HG02642 (cell line): Measurements from ENCODE around the gene ADAMTS4.

Source experiments
- ATAC-seq: cut with Tn5 transposase; IDR thresholded peaks from one replicate; pipeline ENCODE4 v1.9.1; 2021; ENCODE audit warnings: mild to moderate bottlenecking; ENCODE audit not compliant: unreplicated experiment, poor library complexity

ADAMTS4 gene

DNA sequence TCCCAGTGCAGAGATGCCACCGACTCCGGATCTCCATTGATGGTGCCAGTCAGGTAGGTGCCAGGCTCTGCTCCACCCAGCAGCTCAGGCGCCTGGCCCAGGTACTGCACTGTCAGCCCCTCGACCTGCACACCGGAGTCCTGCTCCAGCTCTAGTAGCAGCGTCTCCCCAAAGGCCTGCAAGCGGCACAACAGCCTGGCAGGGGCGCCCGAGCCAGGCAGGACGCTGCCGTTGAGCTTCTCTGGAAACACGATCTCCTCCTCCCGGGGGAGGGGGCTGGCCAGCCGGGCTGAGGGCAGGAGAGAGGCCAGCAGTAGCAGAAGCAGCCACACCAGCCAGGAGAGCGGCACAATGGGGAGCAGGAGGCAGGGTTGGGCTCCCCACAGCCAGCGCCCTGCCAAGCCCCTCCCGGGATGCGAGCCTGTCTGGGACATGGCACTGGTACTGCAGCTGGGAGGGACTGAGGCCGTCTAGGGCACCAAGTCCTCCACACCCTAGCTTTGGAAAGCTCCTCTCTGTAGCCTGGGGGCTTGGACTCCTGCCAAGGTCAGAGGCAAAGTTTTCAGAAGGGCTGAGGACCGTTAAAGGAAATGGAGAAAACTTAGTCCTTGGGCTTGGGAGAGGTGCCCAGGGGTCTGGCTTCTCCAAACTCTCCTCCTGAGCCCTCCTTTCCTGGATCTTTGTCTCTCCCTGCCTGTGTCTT, 509 bp downstream of the ADAMTS4 start:
- no peak for ATAC-seq

DNA sequence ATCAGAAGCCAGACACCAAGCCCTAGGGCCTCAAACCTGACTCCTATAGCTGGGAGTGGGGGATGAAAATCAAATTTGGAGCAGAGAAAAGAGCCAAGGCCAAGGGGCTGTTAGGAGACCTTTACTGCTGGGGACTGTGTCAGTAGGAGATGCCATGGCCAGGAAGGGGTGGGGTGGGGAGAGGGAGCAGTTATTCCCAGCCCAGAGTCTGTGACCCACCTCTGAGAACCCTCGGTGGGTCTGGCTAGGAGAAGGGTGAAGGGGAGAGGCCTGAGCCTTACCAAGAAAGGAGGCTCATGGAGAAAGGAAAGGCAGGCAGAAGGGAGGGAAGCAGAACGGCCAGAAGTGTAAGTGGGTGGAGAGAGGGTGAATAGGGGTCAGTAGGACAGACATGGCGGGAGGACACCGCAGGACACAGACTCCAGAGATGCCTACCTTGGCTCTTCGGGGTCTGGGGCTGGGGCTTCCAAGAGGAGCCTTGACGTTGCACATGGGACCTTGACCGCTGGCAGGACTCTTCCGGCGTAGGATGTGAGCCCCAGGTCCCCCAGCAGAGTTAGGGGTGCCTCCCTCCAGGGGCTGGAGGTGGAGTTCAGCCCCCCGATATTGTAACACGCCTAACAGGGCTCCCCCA, 1.2 kb downstream of the ADAMTS4 start:
- no peak for ATAC-seq

DNA sequence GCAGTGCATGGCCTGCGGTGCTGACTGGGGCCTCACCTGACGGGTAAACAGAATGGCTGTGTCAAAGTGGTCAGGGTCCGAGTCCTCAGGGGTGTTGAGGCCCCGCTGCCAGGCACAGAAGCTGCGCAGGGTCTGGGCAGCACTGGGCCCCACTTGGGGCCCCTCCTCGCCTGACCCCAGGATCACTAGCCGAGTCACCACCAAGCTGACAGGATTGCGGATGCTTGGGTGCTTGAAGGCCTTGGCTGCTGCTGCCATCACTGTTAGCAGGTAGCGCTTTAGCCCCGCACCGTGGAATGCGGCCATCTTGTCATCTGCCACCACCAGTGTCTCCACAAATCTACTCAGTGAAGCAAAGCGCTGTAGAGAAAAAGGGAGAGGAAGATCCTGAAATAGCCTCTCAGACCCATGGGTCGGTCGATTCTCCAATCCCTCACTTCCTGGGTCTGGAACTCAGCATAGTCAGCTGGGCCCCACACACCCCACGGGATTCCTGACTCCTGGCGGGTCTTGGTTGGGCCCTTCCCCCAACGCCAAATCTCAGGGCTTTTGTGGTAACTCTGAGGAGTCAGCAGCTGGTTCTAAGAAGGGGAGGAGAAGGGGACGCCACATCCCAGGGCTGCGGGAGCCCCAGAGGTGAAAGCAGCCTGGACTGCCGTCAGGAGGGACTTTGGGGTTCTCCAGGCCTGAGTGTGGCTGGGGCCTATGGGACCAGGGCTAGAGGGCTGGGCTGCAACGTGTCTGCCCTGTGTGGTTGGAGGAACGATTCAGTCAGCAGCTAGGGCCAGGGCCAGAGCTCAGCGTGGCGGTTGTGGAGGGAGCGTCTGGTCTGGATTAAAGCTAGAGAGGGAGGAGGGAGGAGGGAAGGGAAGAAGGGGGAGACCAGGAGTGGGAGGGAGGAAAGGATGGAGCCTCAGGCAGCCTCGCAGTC, 2.1 kb downstream of the ADAMTS4 start:
- no peak for ATAC-seq

DNA sequence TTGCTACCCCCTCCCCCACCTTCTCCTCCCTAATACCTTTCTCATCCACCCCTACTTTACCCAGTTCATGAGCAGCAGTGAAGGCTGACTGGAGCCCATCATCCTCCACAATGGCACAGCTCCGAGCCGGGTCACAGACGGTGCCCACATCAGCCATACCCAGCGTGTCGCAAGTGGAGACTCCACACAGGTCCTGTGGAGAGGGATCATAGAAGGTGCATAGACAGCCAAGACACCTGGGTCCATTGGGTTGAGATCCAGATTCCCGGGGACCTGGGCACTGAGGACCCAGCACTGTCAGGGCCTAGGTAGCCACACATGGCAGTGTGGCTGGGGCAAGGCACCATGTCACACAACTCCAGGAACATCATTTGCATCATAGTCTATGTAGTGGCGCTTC, 2.7 kb downstream of the ADAMTS4 start:
- no peak for ATAC-seq

DNA sequence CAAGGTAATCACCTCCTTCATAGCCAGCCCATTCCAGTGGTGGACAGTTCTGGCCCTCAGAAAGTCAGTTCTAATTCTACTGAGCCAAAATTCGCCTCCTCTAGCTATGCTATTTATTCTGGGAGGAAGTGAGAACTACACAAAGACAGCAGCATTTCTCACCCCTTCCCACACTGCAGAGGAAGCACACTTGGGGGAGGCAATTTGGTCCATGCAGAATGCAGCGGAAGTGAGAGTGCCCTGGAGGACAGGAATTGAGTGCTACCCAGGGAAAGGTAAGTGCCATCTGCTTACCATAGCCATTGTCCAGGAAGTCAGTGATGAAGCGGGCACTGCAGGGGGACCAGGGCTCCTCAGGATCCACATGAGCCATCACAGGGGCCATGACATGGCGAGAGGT, 3.7 kb downstream of the ADAMTS4 start:
- ATAC-seq = no peak

DNA sequence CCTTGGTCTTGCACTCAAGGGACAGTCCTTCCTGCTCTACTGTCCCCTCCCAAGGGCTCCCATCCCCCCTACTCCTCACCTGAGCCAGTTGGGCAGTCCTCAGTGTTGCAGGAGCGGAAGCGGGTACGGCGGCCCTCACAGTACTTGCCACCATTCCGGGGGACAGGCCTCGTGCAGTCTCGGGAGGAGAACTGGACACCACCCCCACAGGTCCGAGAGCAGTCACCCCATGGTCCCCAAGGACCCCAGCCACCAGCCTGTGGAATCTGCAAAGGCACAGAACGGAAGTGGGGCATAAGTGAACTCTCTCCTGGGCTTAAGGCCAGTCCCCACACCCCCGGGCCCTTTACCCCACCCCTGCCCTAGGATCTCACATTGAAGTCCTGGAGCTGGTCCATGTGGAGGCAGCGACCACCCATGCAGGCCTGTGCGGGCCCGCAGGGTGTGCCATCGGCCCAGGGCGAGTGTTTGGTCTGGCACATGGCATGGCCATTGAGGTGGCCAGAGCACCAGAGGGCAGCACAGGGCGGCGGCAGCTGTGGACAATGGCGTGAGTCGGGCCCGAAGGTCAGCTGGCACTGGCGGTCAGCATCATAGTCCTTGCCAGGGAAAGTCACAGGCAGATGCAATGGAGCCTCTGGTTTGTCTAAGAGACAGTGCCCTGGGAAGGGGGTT, 5.2 kb downstream of the ADAMTS4 start:
- ATAC-seq = no peak

DNA sequence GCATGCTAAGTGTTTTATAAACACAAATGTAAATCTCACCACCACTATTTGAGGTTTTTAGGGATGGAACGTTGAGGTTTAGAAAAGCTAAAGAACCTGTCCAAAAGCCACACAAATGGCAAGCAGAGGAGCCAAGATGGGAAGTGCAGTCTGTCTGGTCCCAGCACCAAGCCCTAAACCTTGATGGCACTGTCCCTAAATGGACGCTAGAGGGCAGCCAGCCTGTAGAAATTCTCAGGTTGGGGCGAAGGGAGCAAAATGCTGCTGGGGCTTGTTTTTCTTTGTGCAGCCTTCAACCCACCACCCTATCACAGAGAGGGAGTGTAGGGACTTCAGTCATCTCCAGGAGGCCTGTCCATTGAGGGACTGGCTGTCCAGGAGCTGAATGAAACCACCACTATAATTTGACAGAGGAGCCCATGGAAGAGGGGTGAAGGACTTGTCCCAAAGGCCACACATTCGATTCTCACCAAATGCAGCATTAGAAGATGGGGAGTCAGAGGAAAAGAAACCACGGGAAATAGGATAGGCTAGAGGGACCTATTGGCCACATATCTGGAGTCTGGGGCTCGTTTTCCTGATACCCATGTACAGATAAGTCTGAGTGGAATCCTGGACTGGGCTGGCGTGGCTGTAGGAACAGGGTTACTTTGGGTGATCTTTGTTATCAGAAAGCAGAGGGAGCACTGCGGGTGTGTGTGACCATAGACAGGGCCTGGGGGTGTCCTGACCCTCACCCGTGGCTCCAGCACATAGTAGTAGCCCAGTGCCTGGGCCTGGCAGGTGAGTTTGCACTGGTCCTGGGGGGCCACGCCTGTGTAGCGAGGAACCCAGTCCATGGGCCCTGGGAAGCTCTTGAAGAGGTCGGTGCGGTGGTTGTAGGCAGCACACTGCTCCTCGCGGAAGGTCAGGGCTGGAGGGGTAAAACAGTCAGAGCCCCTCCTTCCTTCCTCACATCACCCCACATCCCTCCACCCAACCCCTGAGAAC, 6.1 kb downstream of the ADAMTS4 start:
- ATAC-seq = peak; percentile 68

DNA sequence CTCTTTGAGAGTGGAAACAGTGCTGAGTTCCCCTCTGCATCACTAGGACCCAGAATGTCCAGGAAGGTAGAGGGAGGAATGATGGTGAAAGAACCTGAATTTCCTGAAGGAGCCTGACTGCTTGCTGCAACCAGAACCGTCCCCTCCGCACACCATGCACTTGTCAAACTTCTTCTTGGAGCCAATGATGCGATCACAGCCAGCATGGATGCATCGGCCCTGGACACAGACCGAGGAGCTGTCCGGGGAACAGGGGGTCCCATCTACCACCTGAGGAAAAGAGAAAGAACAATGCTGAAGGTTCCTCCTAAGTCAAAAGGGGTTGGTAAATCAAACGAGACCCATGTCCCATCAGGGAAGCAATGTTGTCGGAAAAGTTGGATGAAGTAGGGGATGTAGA, 6.9 kb downstream of the ADAMTS4 start:
- ATAC-seq = no peak

DNA sequence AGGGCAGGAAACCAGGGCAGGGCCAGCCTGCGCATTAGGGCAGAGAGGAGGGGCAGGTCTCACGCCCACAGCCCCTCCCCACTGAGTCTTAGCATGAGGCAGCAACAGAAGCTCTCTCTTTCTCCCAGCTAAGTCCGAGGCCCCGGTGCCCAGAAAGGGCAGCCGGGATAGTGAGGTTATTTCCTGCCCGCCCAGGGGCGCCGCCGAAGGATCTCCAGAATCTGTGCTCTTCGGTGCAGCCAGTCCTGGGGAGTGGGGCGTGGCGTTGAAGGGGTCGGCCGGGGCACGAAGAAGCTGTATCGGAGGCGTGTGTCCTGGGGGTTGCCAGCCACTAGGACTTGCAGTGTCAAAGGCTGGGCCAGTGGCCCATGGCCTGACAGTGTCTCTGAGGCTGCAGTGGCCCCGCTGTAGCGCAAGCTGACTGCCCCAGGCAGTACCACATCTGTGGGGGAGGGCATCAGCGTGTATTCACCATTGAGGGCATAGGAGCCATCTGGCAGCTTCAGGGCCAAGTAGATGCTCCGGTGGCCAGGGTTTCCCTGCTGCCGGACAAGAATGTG, 7.8 kb downstream of the ADAMTS4 start:
- ATAC-seq = no peak

DNA sequence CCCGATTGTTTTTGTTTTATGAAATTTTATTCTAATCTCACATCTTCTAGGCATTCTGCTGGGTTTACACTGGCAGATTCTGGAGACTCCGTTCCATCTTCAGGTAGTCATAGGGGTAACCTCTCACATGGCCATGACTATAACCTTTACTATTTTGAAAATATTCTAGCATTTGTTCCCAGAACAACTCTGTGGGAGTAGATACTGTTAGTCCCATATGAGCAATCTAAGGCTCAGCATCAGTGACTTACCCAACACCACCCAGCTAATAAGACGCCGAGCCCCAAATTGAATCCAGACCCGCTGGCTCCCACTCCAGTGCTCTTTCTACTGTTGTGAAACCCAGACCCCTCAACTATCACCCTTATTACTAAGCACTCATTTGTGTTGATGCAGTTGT, 9.8 kb downstream of the ADAMTS4 start:
- no peak for ATAC-seq

DNA sequence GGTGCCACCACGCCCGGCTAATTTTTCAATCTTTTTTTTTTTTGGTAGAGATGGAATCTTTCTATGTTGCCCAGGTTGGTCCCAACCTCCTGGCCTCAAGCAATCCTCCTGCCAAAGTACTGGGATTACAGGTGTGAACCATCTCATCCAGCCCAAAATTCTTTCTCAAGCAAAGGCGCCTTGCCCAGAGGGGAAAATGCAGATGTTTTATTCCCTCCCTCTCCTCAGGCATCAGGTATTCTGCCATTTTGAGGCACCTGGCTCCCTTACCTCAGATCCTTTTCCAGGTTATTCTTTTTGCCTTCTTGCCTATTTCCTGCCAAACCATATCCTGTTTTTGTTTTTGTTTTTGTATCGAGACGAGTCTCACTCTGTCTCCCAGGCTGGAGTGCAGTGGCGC, 10.5 kb downstream of the ADAMTS4 start:
- ATAC-seq = no peak

DNA sequence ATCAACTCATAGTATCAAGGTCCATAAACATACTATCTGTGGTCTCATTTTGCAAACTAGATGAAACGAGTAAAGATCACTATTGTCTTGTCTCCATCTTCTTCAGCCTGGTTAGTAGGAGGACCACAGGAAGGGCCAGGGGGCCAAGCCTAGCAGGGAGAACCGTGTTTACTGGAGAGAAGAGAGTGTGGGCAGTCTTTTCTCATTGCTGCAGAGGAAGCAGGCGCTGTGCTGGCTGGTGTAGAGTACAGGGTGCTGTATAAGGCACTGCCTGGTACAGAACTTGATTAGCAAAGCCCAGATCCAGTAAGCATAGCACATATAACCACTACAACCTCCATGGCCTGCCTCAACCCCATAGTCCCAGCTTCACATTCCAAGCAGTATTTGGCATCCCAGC, 11.5 kb downstream of the ADAMTS4 start:
- ATAC-seq = no peak

DNA sequence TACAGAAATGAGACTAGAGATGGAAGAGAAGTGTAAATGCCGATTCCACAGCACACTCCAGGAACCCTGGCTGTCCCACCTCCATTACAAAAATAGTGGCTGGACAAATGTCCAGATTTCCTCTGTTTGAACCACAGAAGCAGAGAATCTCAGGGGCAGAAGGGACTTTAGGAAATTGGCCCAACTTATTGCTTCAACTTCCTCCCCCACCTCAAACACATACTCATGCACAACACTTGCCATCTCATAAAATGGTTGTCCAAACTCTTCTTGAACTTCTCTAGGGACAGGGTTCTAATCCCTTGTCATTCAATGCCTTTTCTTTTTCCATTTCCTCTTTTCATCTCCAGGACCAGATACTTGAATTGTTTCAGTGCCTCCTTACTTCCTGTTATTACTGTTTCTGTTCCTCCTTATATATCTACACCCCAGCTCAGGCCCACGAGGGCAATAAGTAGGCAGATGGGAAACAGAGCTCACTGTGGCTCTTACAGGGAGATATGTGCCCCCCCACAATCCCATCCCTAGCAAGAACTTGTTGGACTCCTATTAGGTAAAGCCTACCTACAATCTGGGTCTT, 13.0 kb downstream of the ADAMTS4 start:
- peak; percentile 24 for ATAC-seq

DNA sequence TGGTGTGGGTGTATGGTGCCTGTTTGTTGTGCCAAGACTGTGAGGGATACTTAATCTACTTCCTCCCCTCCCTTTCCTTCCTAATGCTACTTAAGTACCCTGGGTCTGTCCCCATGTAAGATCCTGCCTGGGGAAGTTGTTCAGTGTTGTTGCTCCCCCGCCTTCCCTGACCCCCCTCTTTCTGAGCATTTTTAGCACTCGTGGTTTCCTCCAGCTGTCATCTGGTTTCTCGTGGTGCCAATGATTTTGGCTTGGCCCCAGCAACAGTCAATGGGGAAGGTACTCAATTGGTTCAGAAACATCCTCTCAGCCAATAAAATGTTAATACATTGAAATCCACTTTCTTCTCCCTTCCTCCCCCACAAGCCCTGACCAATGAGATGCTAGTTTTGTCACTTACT, 13.6 kb downstream of the ADAMTS4 start:
- peak; percentile 77 for ATAC-seq

DNA sequence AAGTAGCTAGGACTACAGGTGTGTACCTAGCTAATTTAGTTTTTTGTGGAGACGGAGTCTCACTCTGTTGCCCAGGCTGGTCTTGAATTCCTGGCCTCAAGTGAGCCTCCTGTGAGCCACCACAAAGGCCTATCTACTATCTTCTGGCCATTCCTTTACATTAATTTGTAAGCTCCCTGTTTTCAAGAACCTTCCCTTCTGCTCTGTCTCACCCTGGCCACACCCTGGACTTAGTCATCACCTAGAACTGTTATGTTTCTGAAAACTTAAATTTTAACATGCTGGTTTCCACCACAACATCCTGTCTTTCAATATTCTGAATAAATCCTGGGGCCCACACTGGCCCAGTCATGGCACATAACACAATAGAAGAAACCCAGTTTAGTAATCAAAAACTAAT, 16.6 kb downstream of the ADAMTS4 start:
- ATAC-seq = no peak

DNA sequence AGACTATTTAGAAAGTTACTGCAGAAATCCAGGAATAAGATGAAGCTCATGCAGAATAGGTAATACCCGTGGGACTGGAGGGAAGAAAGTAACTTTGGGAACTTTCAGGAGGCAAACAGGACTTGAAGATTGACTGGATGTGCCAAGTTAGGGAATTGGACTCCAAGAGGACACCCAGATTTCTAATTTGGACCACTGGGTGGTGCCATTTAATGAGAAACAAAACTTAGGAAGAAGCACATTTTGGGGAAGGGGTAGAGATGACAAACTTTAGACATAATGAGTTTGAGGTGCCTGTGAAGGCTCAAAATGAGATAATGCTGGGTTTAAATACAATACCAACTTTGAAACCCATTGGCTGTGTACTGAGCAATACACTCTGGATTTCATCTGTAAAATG, 18.2 kb downstream of the ADAMTS4 start:
- ATAC-seq = no peak

DNA sequence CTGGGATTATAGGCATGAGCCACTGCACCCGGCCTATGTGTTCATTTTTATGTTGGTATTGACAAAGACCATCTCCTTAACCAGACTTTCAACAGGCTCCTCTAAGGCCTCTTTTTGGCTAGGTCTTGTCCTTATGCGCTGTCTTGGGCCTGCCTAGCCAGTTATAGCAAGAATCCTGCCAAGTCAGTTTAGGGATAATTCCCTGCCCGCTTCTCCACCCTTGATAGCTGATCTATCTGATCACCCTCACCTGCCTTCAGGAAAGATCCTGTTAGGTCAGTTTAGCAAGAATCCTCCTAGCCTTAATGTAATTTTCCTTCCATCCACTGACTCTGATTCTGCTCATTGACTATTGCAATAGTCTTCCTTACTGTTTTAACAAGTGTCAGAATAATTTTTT, 19.2 kb downstream of the ADAMTS4 start:
- no peak for ATAC-seq

DNA sequence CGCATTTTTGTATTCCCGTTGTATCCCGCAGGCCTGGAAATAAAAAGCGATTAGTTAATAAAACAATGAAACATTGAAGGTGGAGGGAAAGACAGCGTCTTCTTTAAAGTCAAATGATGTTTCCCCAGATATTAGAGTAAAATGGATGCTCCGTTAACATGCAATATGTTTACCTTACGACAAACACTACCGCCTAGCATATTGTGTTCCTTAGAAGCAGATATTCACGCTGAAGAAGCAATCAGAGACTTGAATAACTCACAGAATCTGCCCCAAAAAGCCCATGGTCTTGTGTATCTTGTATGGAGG, 21.0 kb downstream of the ADAMTS4 start:
- ATAC-seq = no peak
